Glutamatergic neuron (in vitro differentiated cells): Measurements from ENCODE around the gene LGR6. TPM values are rescaled to one million over a fixed set of nuclear protein-coding genes. Genes with fewer than 3 reads are reported as not detected.

Source experiments
- DNase-seq: peaks from one replicate; pipeline ENCODE4 v3.0.0; 2022
- H3K27ac Mint-ChIP-seq: one replicate; pipeline ENCODE4 v1.8.0; 2020; ENCODE audit warnings: mild to moderate bottlenecking, mixed read lengths, inconsistent platforms; ENCODE audit not compliant: unreplicated experiment
- H3K27me3 Mint-ChIP-seq: one replicate; pipeline ENCODE4 v1.8.0; 2020; ENCODE audit warnings: mild to moderate bottlenecking, moderate library complexity, mixed read lengths, inconsistent platforms; ENCODE audit not compliant: unreplicated experiment
- H3K36me3 Mint-ChIP-seq: one replicate; pipeline ENCODE4 v1.8.0; 2020; ENCODE audit warnings: mild to moderate bottlenecking, mixed read lengths, inconsistent platforms; ENCODE audit not compliant: unreplicated experiment
- H3K4me1 Mint-ChIP-seq: one replicate; pipeline ENCODE4 v1.8.0; 2020; ENCODE audit warnings: mild to moderate bottlenecking, low read depth, mixed read lengths, inconsistent platforms; ENCODE audit not compliant: unreplicated experiment
- H3K4me3 Mint-ChIP-seq: one replicate; pipeline ENCODE4 v1.8.0; 2020; ENCODE audit warnings: mild to moderate bottlenecking, mixed read lengths, inconsistent platforms; ENCODE audit not compliant: unreplicated experiment
- H3K9me3 Mint-ChIP-seq: one replicate; pipeline ENCODE4 v1.8.0; 2020; ENCODE audit warnings: mild to moderate bottlenecking, moderate library complexity, mixed read lengths, inconsistent platforms; ENCODE audit not compliant: unreplicated experiment
- total RNA-seq: library from RNA; stranded (reverse); fragmentation: NEBNext Ultra II Directional; extraction: Animal tissue kit (Norgen Biotek cat#: 25700); gene quantifications from one replicate; pipeline ENCODE4 v1.2.1, GENCODE V29; 2021; ENCODE audit not compliant: unreplicated experiment
- TF ChIP-seq, protein P1 (sequence below): fragments of 200-600 bp; sonication (generic); IDR thresholded peaks from one replicate; pipeline ENCODE4 v1.5.0; 2021; ENCODE audit not compliant: partially characterized antibody, unreplicated experiment

The LGR6 gene
- total RNA-seq, 1 donor from 2014 or later, result 0.37 TPM

DNA sequence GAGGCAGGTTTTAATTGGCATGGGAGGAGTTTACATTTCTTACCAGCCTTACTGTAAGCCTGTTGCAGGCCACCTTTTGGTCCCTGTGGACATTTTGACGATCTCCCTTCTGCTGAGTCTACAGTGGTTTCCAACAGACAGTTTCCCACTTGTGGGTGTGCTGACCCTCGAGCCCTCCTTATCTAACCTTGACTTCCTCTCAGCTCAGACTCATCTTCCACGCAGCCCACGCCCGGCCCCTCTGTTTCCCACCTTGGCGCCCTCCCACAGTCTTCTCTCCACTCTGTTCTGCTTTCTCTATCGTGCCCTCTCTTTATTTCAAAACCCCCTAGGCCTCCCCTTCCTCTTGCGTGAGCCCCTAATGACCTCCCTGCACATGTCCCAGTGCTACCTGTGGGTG is 43.0 kb upstream of the LGR6 start:
- TF ChIP-seq, protein P1, sequence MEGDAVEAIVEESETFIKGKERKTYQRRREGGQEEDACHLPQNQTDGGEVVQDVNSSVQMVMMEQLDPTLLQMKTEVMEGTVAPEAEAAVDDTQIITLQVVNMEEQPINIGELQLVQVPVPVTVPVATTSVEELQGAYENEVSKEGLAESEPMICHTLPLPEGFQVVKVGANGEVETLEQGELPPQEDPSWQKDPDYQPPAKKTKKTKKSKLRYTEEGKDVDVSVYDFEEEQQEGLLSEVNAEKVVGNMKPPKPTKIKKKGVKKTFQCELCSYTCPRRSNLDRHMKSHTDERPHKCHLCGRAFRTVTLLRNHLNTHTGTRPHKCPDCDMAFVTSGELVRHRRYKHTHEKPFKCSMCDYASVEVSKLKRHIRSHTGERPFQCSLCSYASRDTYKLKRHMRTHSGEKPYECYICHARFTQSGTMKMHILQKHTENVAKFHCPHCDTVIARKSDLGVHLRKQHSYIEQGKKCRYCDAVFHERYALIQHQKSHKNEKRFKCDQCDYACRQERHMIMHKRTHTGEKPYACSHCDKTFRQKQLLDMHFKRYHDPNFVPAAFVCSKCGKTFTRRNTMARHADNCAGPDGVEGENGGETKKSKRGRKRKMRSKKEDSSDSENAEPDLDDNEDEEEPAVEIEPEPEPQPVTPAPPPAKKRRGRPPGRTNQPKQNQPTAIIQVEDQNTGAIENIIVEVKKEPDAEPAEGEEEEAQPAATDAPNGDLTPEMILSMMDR, result no peak
- Mint-ChIP-seq H3K36me3 (no peaks in the 10 kb centered on the region), H3K9me3 (peaks cover 2% of the 10 kb centered on the region), H3K4me3 (no peak overlapping the region), H3K27ac (no peak overlapping the region), H3K4me1 (no peaks in the 10 kb centered on the region), H3K27me3 (peaks cover 9% of the 10 kb centered on the region)
- no peak for DNase-seq

DNA sequence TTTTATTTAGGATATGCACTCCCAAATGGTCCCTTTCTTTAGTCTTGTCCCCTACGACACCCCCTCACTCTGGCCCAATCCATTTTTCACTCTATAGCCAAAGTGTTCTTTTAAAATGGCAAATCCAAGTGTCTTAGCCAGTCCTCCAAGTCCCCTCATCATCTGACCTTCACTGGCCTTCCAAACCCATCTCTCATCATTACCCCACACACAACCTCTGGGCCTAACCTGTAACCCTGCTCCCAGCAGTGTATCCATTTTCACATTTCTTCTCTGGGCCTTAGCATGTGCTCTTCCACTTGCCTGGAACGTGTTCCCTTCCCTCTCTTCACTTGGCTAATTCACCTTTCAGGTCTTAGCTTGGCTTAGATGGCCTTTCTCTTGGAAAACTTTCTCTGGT is 42.6 kb upstream of the LGR6 start:
- DNase-seq, result no peak
- Mint-ChIP-seq H3K9me3 (peaks cover 2% of the 10 kb centered on the region), H3K4me1 (no peaks in the 10 kb centered on the region), H3K27me3 (peaks cover 9% of the 10 kb centered on the region), H3K4me3 (no peak overlapping the region), H3K27ac (no peak overlapping the region), H3K36me3 (no peaks in the 10 kb centered on the region)
- TF ChIP-seq, protein P1, result no peak

DNA sequence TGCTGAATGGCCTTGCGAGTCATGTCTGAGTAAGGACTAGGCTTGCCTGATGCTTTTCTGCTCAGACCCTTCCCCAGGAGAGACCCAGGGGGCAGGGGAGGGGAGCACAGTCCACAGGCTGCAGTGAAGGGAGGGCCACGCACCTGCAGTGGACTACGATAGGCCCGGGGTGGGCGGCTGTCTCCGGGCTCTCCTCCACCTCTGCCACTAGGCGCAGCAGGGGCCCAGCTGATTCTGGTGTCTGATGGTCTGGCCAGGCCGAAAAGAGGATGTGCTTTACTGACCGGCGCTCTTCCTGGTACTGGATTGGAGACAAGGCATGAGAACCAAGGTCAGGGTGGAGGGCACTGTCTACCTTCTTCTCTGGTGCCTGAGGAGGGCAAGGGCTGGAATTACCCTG is 41.2 kb upstream of the LGR6 start:
- no peaks in the 10 kb centered on the region for H3K36me3 Mint-ChIP-seq
- H3K4me3 Mint-ChIP-seq, result no peak overlapping the region
- no peaks in the 10 kb centered on the region for H3K4me1 Mint-ChIP-seq
- TF ChIP-seq, protein P1, result no peak
- peaks cover 9% of the 10 kb centered on the region for H3K27me3 Mint-ChIP-seq
- peaks cover 2% of the 10 kb centered on the region for H3K9me3 Mint-ChIP-seq
- DNase-seq, result no peak
- no peak overlapping the region for H3K27ac Mint-ChIP-seq

DNA sequence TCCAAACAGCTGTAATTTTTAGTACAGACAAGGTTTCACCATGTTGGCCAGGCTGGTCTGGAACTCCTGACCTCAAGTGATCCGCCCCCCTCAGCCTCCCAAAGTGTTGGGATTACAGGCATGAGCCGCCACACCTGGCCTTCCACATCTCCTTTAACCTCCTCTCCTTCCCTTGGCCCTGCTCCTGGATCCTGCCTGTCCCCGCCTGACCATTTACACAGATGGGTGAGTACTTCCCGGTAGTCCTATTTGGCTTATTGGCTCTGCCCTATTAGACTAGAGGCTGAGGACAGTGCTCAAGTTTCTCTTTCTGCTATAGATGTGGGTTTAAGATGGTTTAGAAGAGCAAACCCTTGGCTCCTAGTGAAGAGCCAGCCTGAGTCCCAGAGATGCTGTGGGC is 40.3 kb upstream of the LGR6 start:
- Mint-ChIP-seq H3K4me3 (no peak overlapping the region), H3K27me3 (peaks cover 6% of the 10 kb centered on the region), H3K36me3 (no peaks in the 10 kb centered on the region), H3K4me1 (peaks cover 3% of the 10 kb centered on the region), H3K9me3 (peaks cover 2% of the 10 kb centered on the region), H3K27ac (no peak overlapping the region)
- DNase-seq, result no peak
- TF ChIP-seq, protein P1, result no peak

DNA sequence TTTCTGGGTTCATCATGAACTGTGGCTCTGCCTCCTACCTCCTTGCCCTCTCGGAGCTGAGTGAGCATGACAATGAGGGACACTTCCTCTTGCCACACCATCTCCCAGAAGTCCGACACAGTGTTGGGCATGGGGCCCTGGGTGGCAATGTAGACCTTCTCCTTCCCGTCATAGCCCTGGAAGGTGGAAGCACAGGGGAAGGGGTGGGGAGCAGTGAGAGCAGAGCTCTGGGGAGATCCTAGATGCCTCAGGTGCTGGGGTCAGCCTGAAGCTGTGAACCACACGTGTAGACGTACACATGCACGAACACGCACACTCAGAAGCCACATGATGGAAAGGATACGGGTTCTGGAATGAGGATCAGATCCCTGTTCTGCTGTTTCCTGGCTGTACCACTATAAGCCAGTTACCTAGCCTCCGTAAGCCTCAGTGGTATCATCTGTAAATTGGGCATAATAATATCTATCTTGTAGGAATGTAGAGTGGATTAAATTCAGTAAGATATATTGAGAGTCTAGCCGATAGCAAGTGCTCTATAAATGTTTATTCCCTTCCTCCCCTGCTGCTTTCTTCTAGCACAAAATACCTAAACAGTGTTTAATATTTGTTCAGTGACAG is 39.3 kb upstream of the LGR6 start:
- TF ChIP-seq, protein P1, result no peak
- no peak overlapping the region for H3K27ac Mint-ChIP-seq
- peaks cover 2% of the 10 kb centered on the region for H3K9me3 Mint-ChIP-seq

More for the DNA sequence above, 39.3 kb upstream of the LGR6 start:
- H3K36me3 Mint-ChIP-seq, result no peaks in the 10 kb centered on the region
- no peak overlapping the region for H3K4me3 Mint-ChIP-seq
- peaks cover 3% of the 10 kb centered on the region for H3K4me1 Mint-ChIP-seq
- H3K27me3 Mint-ChIP-seq, result peaks cover 6% of the 10 kb centered on the region
- no peak for DNase-seq
